Measurements from ENCODE around the gene TLE2. TPM values are rescaled to one million over a fixed set of nuclear protein-coding genes. Genes with fewer than 3 reads are reported as not detected.

Gene TLE2
- total and polyA plus RNA-seq, 10 donors = 12.0 to 88.0 (median 40.0) TPM

DNA sequence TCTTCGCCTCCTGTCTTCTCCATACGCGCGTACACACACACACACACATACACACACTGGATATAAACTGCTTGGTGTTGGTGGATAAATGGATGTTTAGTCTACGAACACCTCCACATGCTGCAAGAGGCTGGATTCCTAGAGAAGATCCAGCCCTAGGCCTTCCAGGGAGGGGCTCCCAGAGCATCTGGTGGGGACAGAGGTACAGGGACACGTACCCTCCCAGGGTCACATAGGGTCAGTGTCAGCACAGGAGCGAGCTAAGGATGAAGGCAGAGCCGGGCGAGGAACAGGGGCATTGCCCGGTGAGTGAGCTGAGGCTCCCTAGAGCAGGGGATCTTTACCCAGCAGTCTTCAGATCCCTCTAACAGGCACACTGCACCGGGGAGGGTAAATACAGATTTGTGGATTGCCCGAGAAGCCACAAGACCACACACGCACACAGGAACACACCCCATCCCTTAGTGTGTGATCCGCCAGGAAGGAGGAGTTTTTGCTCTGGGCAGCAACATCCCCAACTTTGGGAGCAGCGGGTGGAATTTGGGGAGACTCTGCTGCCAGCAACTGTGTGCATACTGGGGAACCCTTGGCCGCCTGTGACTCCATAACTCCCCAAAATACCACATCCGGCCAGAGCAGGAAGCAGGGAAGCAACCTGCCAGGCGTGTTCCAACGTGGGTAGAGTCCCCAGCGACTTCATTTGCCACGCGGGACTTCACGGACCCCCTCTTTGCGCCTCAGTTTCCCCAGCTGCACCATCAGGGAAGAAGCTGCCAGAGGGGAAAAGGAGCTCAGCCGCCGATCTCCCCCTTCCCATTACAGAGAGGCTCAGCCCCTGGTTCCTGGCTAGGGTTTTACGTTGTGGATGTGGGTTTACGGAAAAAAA, 5.8 kb upstream of the TLE2 start:
- peaks cover 7 to 48% (median 24%) of the 10 kb centered on the region in 6 donors for H3K4me1 ChIP-seq
- WGBS, 5 donors = 12 to 16% (median 14%) methylated on average over 25 to 28 of the region's 28 CpGs
- intact Hi-C loops (cut with DNase I; ENCODE audit: low total_unique reads) = loop anchor here (10.0 kb wide), 1 partner anchor 60 kb away; the partner anchor contains the start of gene TLE6
- TF ChIP-seq, protein P1, sequence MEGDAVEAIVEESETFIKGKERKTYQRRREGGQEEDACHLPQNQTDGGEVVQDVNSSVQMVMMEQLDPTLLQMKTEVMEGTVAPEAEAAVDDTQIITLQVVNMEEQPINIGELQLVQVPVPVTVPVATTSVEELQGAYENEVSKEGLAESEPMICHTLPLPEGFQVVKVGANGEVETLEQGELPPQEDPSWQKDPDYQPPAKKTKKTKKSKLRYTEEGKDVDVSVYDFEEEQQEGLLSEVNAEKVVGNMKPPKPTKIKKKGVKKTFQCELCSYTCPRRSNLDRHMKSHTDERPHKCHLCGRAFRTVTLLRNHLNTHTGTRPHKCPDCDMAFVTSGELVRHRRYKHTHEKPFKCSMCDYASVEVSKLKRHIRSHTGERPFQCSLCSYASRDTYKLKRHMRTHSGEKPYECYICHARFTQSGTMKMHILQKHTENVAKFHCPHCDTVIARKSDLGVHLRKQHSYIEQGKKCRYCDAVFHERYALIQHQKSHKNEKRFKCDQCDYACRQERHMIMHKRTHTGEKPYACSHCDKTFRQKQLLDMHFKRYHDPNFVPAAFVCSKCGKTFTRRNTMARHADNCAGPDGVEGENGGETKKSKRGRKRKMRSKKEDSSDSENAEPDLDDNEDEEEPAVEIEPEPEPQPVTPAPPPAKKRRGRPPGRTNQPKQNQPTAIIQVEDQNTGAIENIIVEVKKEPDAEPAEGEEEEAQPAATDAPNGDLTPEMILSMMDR (IDR thresholded peaks at IDR 0.05 in 8 of 11, conservative IDR thresholded peaks at IDR 0.05 in 3 of 11) = no peak
- TF ChIP-seq POLR2AphosphoS5 (IDR thresholded peaks at IDR 0.05) (no peak), POLR2A (IDR thresholded peaks at IDR 0.05) (no peak)
- H3K27ac ChIP-seq = peak overlapping the region; percentile 74 to 95 (median 91)
- H3K36me3 ChIP-seq = no peaks in the 10 kb centered on the region
- H3K9me3 ChIP-seq = no peaks in the 10 kb centered on the region
- H3K4me3 ChIP-seq = peak overlapping the region; percentile 44 to 87 (median 58)
- peaks cover 0 to 8% (median 0%) of the 10 kb centered on the region in 7 donors for H3K27me3 ChIP-seq (replicated peaks in 1 of 7)
- DNase-seq = peak; percentile 84

GRCh38 chr19:3034406-3034655, 5.3 kb upstream of the TLE2 start:
- no peak for DNase-seq
- TF ChIP-seq, protein P1 (IDR thresholded peaks at IDR 0.05 in 8 of 11, conservative IDR thresholded peaks at IDR 0.05 in 3 of 11) = no peak
- TF ChIP-seq POLR2AphosphoS5 (IDR thresholded peaks at IDR 0.05) = no peak
- peaks cover 7 to 54% (median 29%) of the 10 kb centered on the region in 6 donors for H3K4me1 ChIP-seq
- peaks cover 0 to 14% (median 3%) of the 10 kb centered on the region in 7 donors for H3K27me3 ChIP-seq (replicated peaks in 1 of 7)
- H3K27ac ChIP-seq = peak overlapping the region in 2 of 8 donors; percentile 87 to 93
- no peaks in the 10 kb centered on the region for H3K9me3 ChIP-seq
- H3K4me3 ChIP-seq = no peak overlapping the region
- H3K36me3 ChIP-seq = no peaks in the 10 kb centered on the region
- intact Hi-C loops (cut with DNase I; ENCODE audit: low total_unique reads) = loop anchor here (10.0 kb wide), 1 partner anchor 60 kb away; the partner anchor contains the start of gene TLE6

DNA sequence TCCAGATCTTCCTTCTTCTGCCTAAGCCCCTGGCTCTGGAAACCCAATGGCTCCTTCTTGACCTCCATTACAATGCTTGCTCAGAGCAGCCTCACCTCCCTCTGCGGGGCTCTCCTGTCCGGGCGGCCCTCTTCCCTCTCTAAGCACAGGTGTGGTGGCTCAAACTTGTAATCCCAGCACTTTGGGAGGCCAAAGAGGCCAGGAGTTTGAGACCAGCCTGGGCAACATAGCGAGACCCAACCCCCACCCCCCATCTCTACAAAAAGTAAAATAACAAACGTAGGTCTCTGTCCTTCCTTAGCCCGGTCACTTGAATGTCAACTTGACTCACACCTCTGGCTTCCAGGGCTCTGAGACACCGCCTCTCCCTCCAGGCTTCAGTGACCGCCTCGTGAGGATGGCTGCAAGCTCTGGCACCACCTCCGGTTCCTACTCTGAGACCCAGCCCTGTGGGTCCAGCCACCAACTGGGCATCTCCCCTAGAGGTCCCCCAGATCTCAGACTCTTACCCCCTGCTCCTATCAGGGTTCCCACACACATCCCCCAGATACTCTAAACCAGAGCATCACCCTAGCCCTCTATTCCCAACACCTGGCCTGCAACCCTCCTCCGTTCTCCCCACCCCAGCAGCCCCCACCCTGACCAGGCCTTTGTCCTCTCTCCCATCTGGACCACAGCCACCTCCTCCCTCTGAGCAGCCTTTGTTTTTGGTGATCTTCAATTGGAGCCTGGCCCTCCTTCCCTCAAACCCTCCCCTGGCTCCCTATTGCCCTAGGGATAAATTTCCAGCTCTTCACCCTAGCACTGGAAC, 4.7 kb upstream of the TLE2 start:
- peaks cover 0 to 17% (median 3%) of the 10 kb centered on the region in 7 donors for H3K27me3 ChIP-seq (replicated peaks in 1 of 7)
- H3K36me3 ChIP-seq = no peaks in the 10 kb centered on the region
- no peak for DNase-seq
- H3K9me3 ChIP-seq = no peaks in the 10 kb centered on the region
- H3K27ac ChIP-seq = peak overlapping the region in 2 of 8 donors; percentile 87 to 93
- intact Hi-C loops (cut with DNase I; ENCODE audit: low total_unique reads) = loop anchor here (10.0 kb wide), 1 partner anchor 59 kb away; the partner anchor contains the start of gene TLE6
- no peak overlapping the region for H3K4me3 ChIP-seq
- WGBS, 5 donors = 84 to 92% (median 87%) methylated on average over 11 of the region's 11 CpGs
- TF ChIP-seq, protein P1 (IDR thresholded peaks at IDR 0.05 in 8 of 11, conservative IDR thresholded peaks at IDR 0.05 in 3 of 11) = no peak
- TF ChIP-seq POLR2A (IDR thresholded peaks at IDR 0.05) (no peak), POLR2AphosphoS5 (IDR thresholded peaks at IDR 0.05) (no peak)
- H3K4me1 ChIP-seq = peaks cover 7 to 56% (median 30%) of the 10 kb centered on the region in 6 donors

DNA sequence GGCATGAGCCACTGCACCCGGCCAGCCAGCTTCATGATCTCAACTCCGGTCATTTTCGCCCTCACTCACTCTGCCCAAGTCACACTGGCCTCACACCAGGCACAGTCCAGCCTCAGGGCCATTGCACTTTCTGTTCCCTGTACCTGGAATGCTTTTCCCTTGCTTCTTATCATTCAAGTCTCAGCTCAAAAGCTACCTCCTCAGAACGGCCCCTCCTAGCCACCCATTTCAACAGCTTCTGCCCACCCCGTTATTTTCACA, 2.5 kb upstream of the TLE2 start:
- Histone ChIP-seq H3K27me3 (replicated peaks in 1 of 7) (peaks cover 0 to 39% (median 11%) of the 10 kb centered on the region in 7 donors), H3K9me3 (no peaks in the 10 kb centered on the region), H3K4me3 (no peak overlapping the region), H3K4me1 (peaks cover 7 to 54% (median 34%) of the 10 kb centered on the region in 6 donors), H3K36me3 (no peaks in the 10 kb centered on the region), H3K27ac (no peak overlapping the region)
- TF ChIP-seq POLR2A (IDR thresholded peaks at IDR 0.05) (no peak), POLR2AphosphoS5 (IDR thresholded peaks at IDR 0.05) (no peak)
- TF ChIP-seq, protein P1 (IDR thresholded peaks at IDR 0.05 in 8 of 11, conservative IDR thresholded peaks at IDR 0.05 in 3 of 11) = no peak
- intact Hi-C loops (cut with DNase I; ENCODE audit: low total_unique reads) = loop anchor here (10.0 kb wide), 1 partner anchor 57 kb away; the partner anchor contains the start of gene TLE6
- 73 to 86% (median 83%) methylated on average over 5 of the region's 5 CpGs for WGBS, 5 donors
- no peak for DNase-seq

All from spleen (tissue), 11 donors.